GM18951 (cell line): ENCODE measurements around the gene PITPNC1.
"Not testable (repeated sequence)": the region's sequence is repeated elsewhere in the genome, so short reads cannot be mapped to it uniquely, and the experiment has no call there.

Experiments
- POLR2A ChIP-seq: IDR thresholded peaks from 4 replicates; pipeline ENCODE4 v1.6.1; 2011; ENCODE audit warnings: mild to moderate bottlenecking; ENCODE audit not compliant: insufficient read length, insufficient read depth; ENCODE audit errors: extremely low read depth
- in situ Hi-C: fragments of 300-500 bp; cut with MboI; formaldehyde crosslinking; loops from one replicate; pipeline ENCODE4 v1.12.0; 2022; ENCODE audit warnings: low sequenced_read_pairs, mixed read lengths, inconsistent platforms; ENCODE audit not compliant: unreplicated experiment

Gene PITPNC1

GRCh38 chr17:67571478-67571877, 194.4 kb downstream of the PITPNC1 start:
- no peak for TF ChIP-seq POLR2A
- in situ Hi-C loops, result no loop called here

- in situ Hi-C loops, result no loop called here
- TF ChIP-seq POLR2A, result no peak
Observed at GRCh38 chr17:67573987-67574657, 197.0 kb downstream of the PITPNC1 start.

GRCh38 chr17:67574658-67575293, 197.7 kb downstream of the PITPNC1 start:
- in situ Hi-C loops, result no loop called here

GRCh38 chr17:67575325-67575724, 198.2 kb downstream of the PITPNC1 start:
- in situ Hi-C loops, result no loop called here
- TF ChIP-seq POLR2A, result no peak

More at GRCh38 chr17:67574658-67575293, 197.7 kb downstream of the PITPNC1 start:
- TF ChIP-seq POLR2A, result peak; percentile 62

- in situ Hi-C loops, result no loop called here
- TF ChIP-seq POLR2A, result no peak
Observed at GRCh38 chr17:67576471-67577115, 199.5 kb downstream of the PITPNC1 start.

GRCh38 chr17:67577429-67578141, 200.5 kb downstream of the PITPNC1 start:
- in situ Hi-C loops, result no loop called here

GRCh38 chr17:67578142-67578457, 201.0 kb downstream of the PITPNC1 start:
- in situ Hi-C loops, result no loop called here
- TF ChIP-seq POLR2A, result no peak

More at GRCh38 chr17:67577429-67578141, 200.5 kb downstream of the PITPNC1 start:
- no peak for TF ChIP-seq POLR2A

GRCh38 chr17:67578679-67579405, 201.8 kb downstream of the PITPNC1 start:
- in situ Hi-C loops, result not testable (repeated sequence)

- in situ Hi-C loops, result no loop called here
- no peak for TF ChIP-seq POLR2A
Observed at GRCh38 chr17:67582673-67583081, 205.6 kb downstream of the PITPNC1 start.

- TF ChIP-seq POLR2A, result no peak
- in situ Hi-C loops, result no loop called here
Observed at GRCh38 chr17:67585077-67585602, 208.1 kb downstream of the PITPNC1 start.

GRCh38 chr17:67588326-67588725, 211.2 kb downstream of the PITPNC1 start:
- TF ChIP-seq POLR2A, result no peak
- in situ Hi-C loops, result no loop called here

GRCh38 chr17:67594115-67594880, 217.2 kb downstream of the PITPNC1 start:
- in situ Hi-C loops, result no loop called here
- TF ChIP-seq POLR2A, result no peak
